ENCODE data around the gene KCNG4. TPM values are rescaled to one million over a fixed set of nuclear protein-coding genes. Genes with fewer than 3 reads are reported as not detected.

The KCNG4 gene
- total RNA-seq, 1 donor from 2014 or later, result not detected

DNA sequence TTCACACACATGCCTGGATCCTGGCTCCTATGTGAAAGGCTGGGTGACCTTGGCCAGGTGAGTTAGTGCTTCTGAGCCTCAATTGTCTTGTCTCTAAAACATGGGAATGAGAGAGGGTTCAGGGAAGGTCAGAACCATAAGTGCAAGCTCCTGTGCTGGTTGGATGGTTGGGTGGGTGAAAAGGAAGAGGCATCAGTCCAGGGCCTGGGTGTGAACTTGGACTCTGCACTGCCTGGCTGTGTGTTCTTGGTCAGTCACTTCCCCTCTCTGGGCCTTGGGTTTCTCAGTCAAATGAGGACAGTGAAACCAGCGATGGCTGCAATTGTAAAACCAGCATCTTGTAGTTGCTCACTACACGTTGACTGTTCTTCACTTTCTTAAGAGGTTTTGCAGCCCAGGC lies 643 bp upstream of the KCNG4 start:
- Mint-ChIP-seq H3K36me3 (ENCODE audit: low read depth) (no peaks in the 10 kb centered on the region), H3K27me3 (ENCODE audit: low read depth) (peaks cover 9% of the 10 kb centered on the region), H3K4me1 (ENCODE audit: low read depth) (no peaks in the 10 kb centered on the region), H3K27ac (no peak overlapping the region), H3K9me3 (no peaks in the 10 kb centered on the region), H3K4me3 (ENCODE audit: low read depth) (no peak overlapping the region)
- intact Hi-C loops (cut with micrococcal nuclease), result no loop called here
- no peak for DNase-seq (ENCODE audit: low spot score)

DNA sequence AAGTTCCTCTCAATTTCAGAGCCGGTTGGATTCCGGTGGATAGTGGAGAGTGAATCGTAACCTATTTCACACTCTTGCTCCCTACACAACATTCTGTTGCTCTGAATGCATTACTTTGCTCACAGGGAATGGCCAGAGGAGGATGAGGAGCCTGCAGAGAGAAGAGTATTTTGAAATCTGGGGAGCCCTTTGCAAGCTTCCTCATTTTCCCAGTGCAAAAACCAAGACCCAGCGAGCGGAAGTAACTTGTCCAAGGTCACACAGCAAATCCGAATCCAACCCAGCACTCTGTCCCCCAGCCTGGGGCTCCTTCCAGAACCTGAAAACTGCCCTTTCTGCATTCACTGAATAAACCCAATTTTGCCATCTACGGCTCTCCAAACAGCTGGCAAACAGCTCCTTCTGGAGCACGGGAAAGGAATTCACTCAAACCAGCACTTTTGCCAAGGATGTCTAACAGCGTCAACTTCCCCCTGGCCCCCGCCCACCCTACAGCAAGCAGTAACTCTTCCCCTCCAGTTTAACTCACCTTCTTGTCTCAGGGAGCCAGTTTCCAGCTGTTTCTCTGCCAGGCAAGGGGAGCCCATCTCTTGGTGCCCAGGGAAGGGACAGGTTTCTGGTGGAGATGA lies 557 bp downstream of the KCNG4 start:
- no peak overlapping the region for H3K4me3 Mint-ChIP-seq (ENCODE audit: low read depth)
- intact Hi-C loops (cut with micrococcal nuclease), result no loop called here
- no peaks in the 10 kb centered on the region for H3K9me3 Mint-ChIP-seq
- no peak for DNase-seq (ENCODE audit: low spot score)
- H3K27me3 Mint-ChIP-seq (ENCODE audit: low read depth), result peaks cover 10% of the 10 kb centered on the region
- no peak overlapping the region for H3K27ac Mint-ChIP-seq
- no peaks in the 10 kb centered on the region for H3K4me1 Mint-ChIP-seq (ENCODE audit: low read depth)
- H3K36me3 Mint-ChIP-seq (ENCODE audit: low read depth), result no peaks in the 10 kb centered on the region

GRCh38 chr16:84237994-84238750 lies 1.6 kb downstream of the KCNG4 start:
- no peaks in the 10 kb centered on the region for H3K36me3 Mint-ChIP-seq (ENCODE audit: low read depth)
- peaks cover 11% of the 10 kb centered on the region for H3K27me3 Mint-ChIP-seq (ENCODE audit: low read depth)
- no peaks in the 10 kb centered on the region for H3K4me1 Mint-ChIP-seq (ENCODE audit: low read depth)
- H3K9me3 Mint-ChIP-seq, result no peaks in the 10 kb centered on the region
- H3K4me3 Mint-ChIP-seq (ENCODE audit: low read depth), result no peak overlapping the region
- no peak for DNase-seq (ENCODE audit: low spot score)
- intact Hi-C loops (cut with micrococcal nuclease), result no loop called here
- no peak overlapping the region for H3K27ac Mint-ChIP-seq

GRCh38 chr16:84236671-84237070 lies 3.1 kb downstream of the KCNG4 start:
- intact Hi-C loops (cut with micrococcal nuclease), result no loop called here
- Mint-ChIP-seq H3K4me3 (ENCODE audit: low read depth) (no peak overlapping the region), H3K4me1 (ENCODE audit: low read depth) (no peaks in the 10 kb centered on the region), H3K27ac (no peak overlapping the region), H3K36me3 (ENCODE audit: low read depth) (no peaks in the 10 kb centered on the region), H3K27me3 (ENCODE audit: low read depth) (peaks cover 13% of the 10 kb centered on the region), H3K9me3 (no peaks in the 10 kb centered on the region)
- DNase-seq (ENCODE audit: low spot score), result no peak

DNA sequence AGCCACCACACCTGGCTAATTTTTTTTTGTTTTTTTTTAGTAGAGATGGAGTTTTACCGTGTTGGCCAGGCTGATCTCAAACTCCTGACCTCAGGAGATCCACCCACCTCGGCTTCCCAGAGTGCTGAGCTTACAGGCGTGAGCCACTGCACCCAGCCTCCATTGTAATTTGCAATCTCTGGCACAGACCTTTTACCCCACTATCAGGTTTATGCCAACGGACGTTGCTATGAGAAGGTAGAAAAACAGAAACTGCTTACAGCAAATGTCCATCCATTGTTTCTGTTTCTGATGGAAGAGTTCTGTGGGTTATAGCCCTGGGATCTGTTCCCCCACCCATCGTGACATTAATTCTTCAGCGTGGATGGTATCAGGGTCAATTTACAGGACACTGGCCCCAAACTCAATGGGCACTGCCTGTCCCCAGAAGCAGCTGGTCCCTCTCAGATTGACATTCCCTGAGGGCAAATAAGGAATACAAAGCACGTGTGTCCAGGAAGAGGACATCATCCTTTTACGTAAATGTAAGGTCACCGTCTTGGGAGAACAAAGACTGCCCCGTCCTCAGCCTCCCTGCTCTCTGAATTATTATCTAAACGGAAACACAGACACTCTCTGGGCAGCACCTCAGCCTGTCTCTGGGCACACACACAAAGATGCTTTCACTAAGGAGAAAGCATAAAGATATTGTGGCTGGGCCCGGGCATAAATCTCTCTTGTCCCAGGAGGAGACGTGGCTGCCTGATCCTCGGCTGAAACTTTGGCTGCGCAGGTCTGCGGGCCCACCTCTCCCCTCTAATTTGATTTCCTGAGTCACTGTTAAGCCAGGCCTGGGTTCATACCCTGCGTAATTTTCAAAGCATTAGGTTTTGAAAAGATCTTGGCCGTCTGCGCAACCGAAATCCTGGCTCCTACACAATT lies 5.2 kb downstream of the KCNG4 start:
- intact Hi-C loops (cut with micrococcal nuclease), result no loop called here
- H3K4me1 Mint-ChIP-seq (ENCODE audit: low read depth), result no peaks in the 10 kb centered on the region
- no peaks in the 10 kb centered on the region for H3K36me3 Mint-ChIP-seq (ENCODE audit: low read depth)
- no peaks in the 10 kb centered on the region for H3K9me3 Mint-ChIP-seq
- DNase-seq (ENCODE audit: low spot score), result no peak
- no peak overlapping the region for H3K27ac Mint-ChIP-seq
- no peak overlapping the region for H3K4me3 Mint-ChIP-seq (ENCODE audit: low read depth)
- H3K27me3 Mint-ChIP-seq (ENCODE audit: low read depth), result peaks cover 13% of the 10 kb centered on the region

- H3K27ac Mint-ChIP-seq, result no peak overlapping the region
- peaks cover 13% of the 10 kb centered on the region for H3K27me3 Mint-ChIP-seq (ENCODE audit: low read depth)
- no peak for DNase-seq (ENCODE audit: low spot score)
- H3K4me3 Mint-ChIP-seq (ENCODE audit: low read depth), result no peak overlapping the region
- no peaks in the 10 kb centered on the region for H3K36me3 Mint-ChIP-seq (ENCODE audit: low read depth)
- intact Hi-C loops (cut with micrococcal nuclease), result no loop called here
- H3K9me3 Mint-ChIP-seq, result no peaks in the 10 kb centered on the region
- no peaks in the 10 kb centered on the region for H3K4me1 Mint-ChIP-seq (ENCODE audit: low read depth)
Observed at GRCh38 chr16:84233748-84234147, 6.1 kb downstream of the KCNG4 start.

GRCh38 chr16:84232969-84233368 lies 6.8 kb downstream of the KCNG4 start:
- peaks cover 13% of the 10 kb centered on the region for H3K27me3 Mint-ChIP-seq (ENCODE audit: low read depth)
- no peaks in the 10 kb centered on the region for H3K36me3 Mint-ChIP-seq (ENCODE audit: low read depth)
- H3K4me3 Mint-ChIP-seq (ENCODE audit: low read depth), result no peak overlapping the region
- no peak for DNase-seq (ENCODE audit: low spot score)
- no peaks in the 10 kb centered on the region for H3K9me3 Mint-ChIP-seq
- intact Hi-C loops (cut with micrococcal nuclease), result no loop called here
- H3K4me1 Mint-ChIP-seq (ENCODE audit: low read depth), result no peaks in the 10 kb centered on the region
- H3K27ac Mint-ChIP-seq, result no peak overlapping the region

DNA sequence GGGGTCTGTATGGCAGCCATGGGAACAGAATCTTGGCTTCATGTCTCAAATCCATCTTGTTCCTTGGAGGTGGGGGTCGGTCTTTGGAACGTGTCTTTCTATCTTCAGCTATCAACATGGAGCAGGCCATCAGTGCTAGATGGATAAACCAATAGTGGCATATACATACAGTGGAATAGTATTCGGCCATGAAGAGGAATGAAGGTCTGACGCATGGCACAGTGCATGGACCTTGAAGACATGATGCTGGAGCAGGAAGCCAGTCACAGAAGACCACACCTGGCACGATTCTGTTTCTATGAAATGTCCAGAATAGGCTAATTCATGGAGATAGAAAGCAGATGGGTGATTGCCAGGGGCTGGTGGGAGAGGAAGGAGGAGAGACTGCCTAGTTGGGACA lies 7.8 kb downstream of the KCNG4 start:
- H3K27ac Mint-ChIP-seq, result no peak overlapping the region
- DNase-seq (ENCODE audit: low spot score), result no peak
- no peak overlapping the region for H3K4me3 Mint-ChIP-seq (ENCODE audit: low read depth)
- H3K36me3 Mint-ChIP-seq (ENCODE audit: low read depth), result no peaks in the 10 kb centered on the region
- no peaks in the 10 kb centered on the region for H3K9me3 Mint-ChIP-seq
- intact Hi-C loops (cut with micrococcal nuclease), result no loop called here
- no peaks in the 10 kb centered on the region for H3K4me1 Mint-ChIP-seq (ENCODE audit: low read depth)
- H3K27me3 Mint-ChIP-seq (ENCODE audit: low read depth), result peaks cover 15% of the 10 kb centered on the region

- DNase-seq (ENCODE audit: low spot score), result no peak
- H3K4me3 Mint-ChIP-seq (ENCODE audit: low read depth), result no peak overlapping the region
- intact Hi-C loops (cut with micrococcal nuclease), result no loop called here
- H3K36me3 Mint-ChIP-seq (ENCODE audit: low read depth), result no peaks in the 10 kb centered on the region
- H3K27ac Mint-ChIP-seq, result no peak overlapping the region
- H3K27me3 Mint-ChIP-seq (ENCODE audit: low read depth), result peaks cover 14% of the 10 kb centered on the region
- no peaks in the 10 kb centered on the region for H3K4me1 Mint-ChIP-seq (ENCODE audit: low read depth)
- H3K9me3 Mint-ChIP-seq, result no peaks in the 10 kb centered on the region
Observed at GRCh38 chr16:84229471-84229870, 10.3 kb downstream of the KCNG4 start.

DNA sequence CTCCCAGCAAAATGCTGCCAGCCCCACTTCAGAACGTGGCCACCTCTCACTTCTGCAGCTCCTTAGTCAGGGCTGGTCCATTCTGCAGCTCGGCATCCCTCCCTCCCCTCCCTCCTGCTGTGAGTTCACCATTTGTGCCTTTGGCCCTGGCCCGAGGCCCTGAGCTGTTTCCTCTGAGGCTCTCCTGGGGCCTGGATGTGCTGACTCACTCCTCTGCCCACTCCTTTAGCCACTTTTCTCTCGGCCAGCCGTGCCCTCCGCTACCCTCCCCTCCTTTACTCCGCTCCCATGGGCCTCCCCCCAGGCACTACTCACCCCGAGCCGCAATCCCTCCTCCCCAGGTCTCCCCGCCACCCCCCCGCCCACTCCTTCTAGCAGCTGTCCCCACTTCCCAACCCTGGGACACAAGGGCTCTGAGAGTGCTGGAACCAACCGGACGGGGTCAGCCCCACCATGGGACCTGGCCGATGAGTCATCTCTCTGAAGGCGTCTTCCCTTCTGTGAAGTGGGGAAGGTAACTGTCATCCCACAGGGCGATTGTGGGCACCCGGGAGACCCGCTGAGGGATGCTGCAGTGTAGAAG lies 11.5 kb downstream of the KCNG4 start:
- intact Hi-C loops (cut with micrococcal nuclease), result no loop called here
- no peaks in the 10 kb centered on the region for H3K9me3 Mint-ChIP-seq
- peaks cover 12% of the 10 kb centered on the region for H3K27me3 Mint-ChIP-seq (ENCODE audit: low read depth)
- DNase-seq (ENCODE audit: low spot score), result no peak
- H3K4me3 Mint-ChIP-seq (ENCODE audit: low read depth), result no peak overlapping the region
- H3K27ac Mint-ChIP-seq, result no peak overlapping the region
- no peaks in the 10 kb centered on the region for H3K4me1 Mint-ChIP-seq (ENCODE audit: low read depth)
- H3K36me3 Mint-ChIP-seq (ENCODE audit: low read depth), result no peaks in the 10 kb centered on the region

DNA sequence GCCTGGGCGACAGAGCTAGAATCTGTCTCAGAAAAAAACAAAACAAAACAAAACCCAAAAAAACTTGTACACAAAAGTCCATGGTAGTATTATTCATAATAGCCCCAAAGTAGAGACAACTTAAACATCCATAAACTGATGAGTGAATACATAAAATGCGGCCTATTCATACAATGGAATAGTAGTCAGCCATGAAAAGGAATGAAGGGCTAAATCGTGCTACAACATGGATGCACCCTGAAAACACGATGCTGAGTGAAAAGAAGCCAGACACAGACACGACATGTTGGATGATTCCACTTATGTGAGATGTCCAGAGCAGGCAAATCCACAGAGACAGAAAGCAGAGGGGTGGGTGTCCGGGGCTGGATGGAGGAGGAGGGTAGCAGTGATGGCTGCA lies 12.3 kb downstream of the KCNG4 start:
- intact Hi-C loops (cut with micrococcal nuclease), result no loop called here
- no peaks in the 10 kb centered on the region for H3K4me1 Mint-ChIP-seq (ENCODE audit: low read depth)

DNA sequence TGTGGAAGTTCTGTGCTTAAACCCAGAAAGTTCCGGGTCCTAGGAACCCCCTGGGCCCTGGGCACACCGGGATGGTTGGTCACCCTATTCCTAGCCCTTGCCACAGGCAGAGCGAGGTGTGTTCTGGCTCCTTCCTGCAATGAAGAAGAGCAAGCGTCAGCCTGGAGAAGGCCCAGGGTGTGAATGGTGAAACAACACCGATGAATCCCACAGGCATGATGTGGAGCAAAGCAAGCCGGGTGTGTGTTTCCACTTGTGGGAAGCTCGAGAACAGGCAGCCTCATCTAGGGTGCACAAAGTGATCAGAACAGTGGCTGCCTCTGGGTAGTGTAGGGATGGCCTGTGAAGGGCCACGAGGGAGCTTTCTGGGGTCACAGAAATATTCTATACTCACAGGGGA lies 13.8 kb downstream of the KCNG4 start:
- intact Hi-C loops (cut with micrococcal nuclease), result no loop called here

More for the DNA sequence above, 12.3 kb downstream of the KCNG4 start:
- peaks cover 10% of the 10 kb centered on the region for H3K27me3 Mint-ChIP-seq (ENCODE audit: low read depth)
- H3K27ac Mint-ChIP-seq, result no peak overlapping the region
- H3K36me3 Mint-ChIP-seq (ENCODE audit: low read depth), result no peaks in the 10 kb centered on the region
- DNase-seq (ENCODE audit: low spot score), result no peak
- H3K4me3 Mint-ChIP-seq (ENCODE audit: low read depth), result no peak overlapping the region
- H3K9me3 Mint-ChIP-seq, result no peaks in the 10 kb centered on the region

More for the DNA sequence above, 13.8 kb downstream of the KCNG4 start:
- DNase-seq (ENCODE audit: low spot score), result no peak
- H3K4me1 Mint-ChIP-seq (ENCODE audit: low read depth), result no peaks in the 10 kb centered on the region
- H3K9me3 Mint-ChIP-seq, result no peaks in the 10 kb centered on the region
- H3K27ac Mint-ChIP-seq, result no peak overlapping the region
- H3K36me3 Mint-ChIP-seq (ENCODE audit: low read depth), result no peaks in the 10 kb centered on the region
- peaks cover 3% of the 10 kb centered on the region for H3K27me3 Mint-ChIP-seq (ENCODE audit: low read depth)
- no peak overlapping the region for H3K4me3 Mint-ChIP-seq (ENCODE audit: low read depth)
